NK-92 (cell line): Measurements from ENCODE around the gene F2R.
"Not testable (repeated sequence)": the region's sequence is repeated elsewhere in the genome, so short reads cannot be mapped to it uniquely, and the experiment has no call there.

Source experiments
- DNase-seq: peaks from one replicate; lab custom pipeline; 2025; ENCODE audit not compliant: unreplicated experiment; lab: John Stamatoyannopoulos, UW

The F2R gene

DNA sequence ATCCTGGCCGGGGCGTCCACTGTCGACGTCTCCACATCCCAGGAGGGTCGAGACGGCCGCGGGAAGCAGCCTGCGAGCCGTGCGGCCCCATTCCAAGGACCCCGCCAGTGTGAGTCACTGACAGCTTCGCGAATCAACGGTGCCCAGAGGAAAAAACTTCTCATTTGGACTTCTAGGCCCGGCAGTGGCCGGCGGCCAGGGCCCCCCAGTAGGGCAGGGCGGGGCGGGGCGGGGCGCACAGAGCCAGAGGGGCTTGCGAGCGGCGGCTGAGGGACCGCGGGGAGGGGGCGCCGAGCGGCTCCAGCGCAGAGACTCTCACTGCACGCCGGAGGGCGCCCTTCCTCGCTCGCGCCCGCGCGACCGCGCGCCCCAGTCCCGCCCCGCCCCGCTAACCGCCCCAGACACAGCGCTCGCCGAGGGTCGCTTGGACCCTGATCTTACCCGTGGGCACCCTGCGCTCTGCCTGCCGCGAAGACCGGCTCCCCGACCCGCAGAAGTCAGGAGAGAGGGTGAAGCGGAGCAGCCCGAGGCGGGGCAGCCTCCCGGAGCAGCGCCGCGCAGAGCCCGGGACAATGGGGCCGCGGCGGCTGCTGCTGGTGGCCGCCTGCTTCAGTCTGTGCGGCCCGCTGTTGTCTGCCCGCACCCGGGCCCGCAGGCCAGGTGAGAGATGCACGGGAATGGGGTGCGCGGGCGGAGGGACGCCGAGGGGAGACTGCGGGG, at the start of gene F2R:
F2R (plus strand) TSS at position 391 of the 720 bp plus-strand sequence; CDS start at position 573, 182 bp downstream.
- no peak for DNase-seq

DNA sequence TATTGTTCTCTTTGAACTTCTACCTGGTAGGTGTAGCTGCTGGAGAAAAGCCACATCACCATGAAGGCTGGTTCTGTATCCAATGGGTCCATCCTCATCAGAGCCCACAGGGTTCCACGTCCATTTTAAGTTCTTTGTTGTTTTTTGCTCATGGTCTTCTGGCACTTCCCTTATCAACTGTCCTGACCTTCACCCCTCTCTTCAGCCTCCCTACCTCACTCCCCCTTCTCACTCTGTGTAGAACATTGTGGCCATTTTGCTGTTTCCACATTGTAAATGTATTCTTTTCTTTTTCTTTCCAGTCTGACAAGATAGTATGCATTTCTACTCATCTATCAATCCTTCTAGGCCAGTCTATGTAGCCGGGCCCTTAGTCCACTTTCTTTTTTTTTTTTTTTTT, 48.4 kb upstream of the F2R start:
- DNase-seq = no peak

DNA sequence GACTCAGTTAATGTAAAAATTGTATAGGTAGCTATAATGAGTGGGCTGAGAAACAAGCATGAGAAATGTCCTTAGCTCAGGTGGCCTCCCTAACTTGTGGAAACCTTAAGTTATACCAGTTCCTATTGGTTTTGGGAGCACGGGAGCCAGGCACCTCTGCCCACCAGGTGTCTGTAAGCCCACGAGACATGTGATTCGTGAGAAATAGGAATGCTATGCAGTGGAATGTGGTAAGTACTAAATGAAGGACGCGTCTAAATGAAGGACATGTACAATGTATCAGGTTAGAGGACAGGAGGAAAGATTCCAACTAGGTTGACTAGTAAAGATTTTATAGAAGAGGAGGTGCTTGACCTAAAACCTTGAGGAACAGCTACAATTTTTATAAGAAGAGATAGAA, 46.7 kb upstream of the F2R start:
- no peak for DNase-seq

DNA sequence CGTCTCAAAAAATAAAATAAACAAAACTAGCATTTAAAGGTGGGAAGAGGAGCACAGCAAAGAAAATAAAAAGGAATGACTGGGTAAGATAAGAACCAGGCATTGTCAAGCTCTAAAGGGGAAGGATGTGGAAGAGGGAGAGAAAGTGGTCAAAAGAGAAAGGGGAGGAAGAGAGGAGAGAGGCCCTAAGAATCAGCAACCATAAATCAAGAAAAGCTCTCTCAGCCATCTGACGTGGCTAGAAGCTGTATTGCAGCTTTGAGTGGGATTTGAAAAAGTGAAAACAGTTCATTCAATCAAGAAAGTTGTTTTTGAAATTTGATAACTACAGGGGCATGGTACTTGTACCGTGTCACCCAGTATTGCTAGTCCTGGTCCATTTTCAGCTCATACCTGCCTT, 45.4 kb upstream of the F2R start:
- no peak for DNase-seq

DNA sequence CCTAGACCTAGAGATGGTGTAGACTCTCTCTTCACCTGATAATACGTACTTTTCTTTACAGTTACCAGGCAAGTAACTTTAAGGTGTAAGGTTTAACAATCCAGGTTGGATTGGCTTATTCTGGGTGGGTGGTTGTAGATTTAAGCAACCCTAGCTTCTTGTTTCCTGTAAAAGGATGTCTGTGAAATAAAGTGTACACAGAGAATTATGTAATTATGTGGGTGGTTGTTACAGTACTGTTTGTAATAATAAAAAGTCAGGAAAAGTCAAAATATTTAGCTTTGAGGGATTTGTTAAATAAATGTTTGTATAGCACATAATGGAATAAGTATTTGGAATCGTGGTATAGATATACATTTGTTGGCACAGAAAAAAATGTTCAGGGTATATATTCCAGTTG, 43.7 kb upstream of the F2R start:
- DNase-seq = no peak

DNA sequence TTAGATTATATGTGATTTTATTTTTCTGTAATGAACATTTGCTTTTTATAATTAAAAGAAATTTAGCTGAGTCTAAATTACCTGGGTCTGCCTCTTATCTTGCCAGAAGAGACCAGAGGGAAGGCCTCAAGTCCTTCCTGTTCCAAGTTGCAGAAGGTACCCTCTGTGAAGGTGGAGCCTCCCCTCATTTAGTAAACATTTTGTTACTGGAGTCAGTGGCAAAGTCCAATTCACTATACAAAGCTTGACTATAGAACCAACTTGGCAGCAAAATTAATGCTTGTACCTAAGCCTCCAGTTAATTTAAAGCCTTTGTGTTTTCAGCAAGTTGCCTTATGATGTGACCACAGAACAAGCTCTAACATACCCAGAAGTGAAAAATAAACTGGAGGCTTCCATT, 42.8 kb upstream of the F2R start:
- no peak for DNase-seq

DNA sequence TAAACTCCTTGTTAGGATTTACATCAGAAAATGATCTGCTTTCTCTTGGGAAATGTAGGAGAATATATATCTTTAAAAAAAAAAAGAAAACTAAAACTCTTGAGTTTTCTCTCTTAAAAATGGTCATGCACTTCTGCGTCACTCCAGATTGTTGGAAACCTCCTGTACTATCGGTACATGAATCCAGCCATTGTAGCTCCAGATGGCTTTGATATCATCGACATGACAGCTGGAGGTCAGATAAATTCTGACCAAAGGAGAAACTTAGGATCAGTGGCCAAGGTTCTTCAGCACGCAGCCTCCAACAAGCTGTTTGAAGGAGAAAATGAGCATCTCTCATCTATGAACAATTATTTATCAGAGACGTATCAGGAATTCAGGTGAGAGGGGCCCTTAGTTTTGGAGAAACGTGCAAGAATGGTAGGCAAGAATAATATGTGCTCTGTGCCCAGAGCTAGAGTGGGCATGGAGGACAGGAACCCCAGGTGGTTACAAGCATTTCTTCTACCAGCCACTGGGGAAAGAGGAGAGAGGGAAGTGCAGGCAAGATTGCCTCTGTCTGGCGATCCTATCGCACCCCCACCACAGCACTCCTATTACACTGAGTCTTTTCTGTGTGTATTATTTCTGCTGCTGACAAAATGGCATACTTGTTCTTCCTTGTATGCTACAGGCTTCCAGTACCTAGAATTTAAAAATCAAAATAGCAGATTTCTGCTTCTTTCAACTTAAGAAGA, 41.4 kb upstream of the F2R start:
- DNase-seq = no peak

DNA sequence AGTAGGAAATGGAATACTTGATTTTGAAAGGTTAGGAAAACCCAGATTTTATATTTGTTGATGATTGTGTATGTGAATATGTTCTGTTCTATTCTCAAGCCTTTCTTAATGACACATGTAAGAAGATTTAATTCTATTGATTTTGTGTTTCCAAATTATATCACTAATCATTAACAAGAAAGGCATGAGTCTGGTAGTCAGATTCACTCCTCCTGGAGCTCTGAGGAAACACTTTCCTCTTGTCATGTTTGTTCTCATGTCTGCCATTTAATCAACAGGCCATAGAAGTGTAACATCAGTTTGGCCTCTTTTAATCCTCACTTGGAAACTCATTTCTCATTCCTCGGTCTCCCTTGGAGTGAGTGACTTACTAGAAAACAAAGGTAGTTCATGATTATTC, 40.6 kb upstream of the F2R start:
- DNase-seq = no peak

DNA sequence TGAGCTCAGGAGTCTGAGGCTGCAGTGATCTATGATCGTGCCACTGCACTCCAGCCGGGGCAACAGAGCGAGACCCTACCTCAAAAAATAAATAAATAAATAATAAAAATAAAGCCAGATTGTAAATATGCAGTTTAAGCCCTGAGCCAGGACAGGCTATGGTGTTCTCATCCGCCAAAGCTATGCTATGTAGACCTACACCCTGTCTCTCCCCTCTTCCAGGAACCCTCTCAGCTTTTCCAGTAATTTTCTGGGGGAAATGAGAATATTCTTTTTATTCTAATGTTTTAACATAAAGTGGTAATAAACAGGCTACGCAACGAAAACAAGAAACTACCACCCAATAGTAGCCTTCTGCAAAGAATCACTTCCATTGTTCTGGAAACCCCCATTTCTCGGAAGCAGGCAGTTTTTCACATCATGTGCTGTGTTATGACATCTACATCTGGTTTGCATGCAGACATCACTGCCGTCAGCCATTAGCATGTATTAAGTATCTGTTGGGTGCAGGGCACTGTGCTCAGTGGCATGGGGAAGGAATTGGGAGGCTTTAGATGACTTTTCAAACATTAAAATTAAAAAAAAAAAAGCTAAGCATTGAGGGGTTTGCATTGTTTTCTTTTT, 38.0 kb upstream of the F2R start:
- no peak for DNase-seq

DNA sequence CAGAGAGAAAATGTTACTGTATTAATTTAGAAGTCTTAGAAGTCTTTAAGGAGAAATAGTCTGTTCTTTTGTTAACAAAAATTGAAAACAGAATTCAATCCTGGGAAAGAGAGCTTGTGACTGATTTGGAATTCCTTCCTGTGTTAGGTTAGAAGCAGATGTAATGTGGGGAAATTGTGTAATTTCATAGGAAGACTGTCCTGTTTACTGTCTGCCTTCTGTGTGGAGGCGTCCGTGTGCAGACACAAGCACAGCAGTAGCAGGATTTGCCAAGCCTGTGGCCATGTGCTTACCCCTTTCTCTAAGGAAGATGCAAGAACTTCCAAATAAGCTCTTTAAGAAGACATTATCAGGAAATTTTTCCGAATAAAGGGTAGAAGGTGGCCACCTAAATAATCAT, 36.7 kb upstream of the F2R start:
- no peak for DNase-seq

DNA sequence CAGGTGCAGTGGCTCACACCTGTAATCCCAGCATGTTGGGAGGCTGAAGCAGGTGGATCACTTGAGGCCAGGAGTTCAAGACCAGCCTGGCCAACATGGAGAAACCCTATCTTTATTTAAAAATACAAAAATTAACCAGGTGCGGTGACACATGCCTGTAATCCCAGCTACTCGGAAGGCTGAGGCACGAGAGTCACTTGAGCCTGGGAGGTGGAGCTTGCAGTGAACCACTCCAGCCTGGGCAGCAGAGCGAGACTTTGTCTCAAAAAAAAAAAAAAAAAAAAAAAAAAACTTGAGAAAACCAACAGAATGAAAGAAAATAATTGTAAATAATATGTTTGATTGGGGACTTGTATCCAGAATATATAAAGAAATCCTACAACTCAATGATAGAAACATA, 35.1 kb upstream of the F2R start:
- DNase-seq = not testable (repeated sequence)

DNA sequence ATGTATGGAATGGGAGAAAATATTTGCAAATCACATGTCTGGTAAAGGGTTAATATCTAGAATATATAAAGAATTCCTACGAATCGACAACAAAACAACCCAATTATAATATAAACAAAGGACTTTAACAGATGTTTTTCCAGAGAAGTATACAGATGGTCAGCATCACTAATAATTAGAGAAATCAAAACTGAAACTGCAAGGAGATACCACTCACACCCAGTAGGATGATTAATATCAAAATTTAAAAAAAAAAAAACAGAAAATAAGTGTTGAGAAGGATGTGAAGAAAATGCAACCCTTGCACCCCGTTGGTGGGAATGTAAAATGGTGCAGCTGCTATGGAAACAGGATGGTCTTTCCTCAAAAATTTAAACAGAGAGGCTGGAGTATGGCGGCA, 34.6 kb upstream of the F2R start:
- no peak for DNase-seq

DNA sequence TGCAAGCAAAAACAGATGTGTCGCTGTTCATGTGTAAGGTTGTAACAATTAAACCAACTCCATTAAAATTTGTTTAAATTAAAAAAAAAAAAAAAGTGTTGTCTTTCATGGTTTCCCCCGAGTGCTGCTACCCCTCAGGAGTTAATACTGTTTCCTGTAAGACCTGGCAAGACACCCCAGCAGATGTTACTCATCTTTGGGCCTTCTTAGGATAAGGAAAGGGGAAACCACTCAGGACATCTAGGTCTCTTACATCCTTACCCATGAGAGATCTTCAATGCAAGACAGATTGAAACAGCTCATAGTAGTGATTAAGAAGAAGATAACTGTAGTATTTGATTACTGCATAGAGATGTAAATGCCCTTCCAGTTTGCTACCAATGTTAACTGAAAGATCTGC, 33.5 kb upstream of the F2R start:
- no peak for DNase-seq

DNA sequence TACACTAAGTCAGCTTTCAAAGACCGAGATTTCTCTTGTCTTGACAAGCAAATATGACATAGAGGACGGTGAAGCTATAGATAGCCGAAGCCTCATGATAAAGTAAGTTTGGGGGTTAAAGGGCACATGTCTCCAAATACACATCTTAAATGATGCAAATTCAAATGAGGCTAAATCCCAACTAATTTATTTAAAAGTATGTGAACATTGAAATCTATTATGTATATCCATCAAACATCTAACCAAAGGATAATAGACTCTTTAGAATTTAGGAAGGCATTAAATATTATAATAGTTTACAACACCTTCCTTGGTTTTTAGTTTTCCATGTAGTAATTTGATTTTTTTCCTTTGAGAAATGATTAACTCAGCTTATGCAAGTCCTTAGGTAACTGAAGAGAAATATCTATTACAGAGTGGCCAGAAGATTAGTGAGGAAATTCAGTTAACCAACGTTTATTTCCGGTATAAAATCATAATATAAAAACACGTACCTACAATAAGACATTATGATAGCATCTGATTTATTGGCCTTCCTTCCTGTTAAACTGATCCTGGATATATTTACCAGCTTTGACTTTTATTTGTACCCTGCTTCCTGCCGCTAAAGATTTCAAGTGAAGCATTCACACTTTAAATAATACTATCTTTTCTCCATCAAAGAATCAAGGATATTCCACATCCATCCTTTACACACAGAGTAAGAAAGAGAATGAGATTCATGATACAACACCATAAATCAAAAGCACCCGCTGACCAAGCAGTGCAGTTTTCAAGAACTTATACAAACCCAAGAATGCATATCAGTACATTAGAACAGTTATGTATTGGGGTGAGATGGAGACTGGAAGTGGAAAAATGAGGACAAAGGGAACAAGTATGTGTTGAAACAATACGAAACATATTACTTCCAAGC, 31.9 kb upstream of the F2R start:
- no peak for DNase-seq

DNA sequence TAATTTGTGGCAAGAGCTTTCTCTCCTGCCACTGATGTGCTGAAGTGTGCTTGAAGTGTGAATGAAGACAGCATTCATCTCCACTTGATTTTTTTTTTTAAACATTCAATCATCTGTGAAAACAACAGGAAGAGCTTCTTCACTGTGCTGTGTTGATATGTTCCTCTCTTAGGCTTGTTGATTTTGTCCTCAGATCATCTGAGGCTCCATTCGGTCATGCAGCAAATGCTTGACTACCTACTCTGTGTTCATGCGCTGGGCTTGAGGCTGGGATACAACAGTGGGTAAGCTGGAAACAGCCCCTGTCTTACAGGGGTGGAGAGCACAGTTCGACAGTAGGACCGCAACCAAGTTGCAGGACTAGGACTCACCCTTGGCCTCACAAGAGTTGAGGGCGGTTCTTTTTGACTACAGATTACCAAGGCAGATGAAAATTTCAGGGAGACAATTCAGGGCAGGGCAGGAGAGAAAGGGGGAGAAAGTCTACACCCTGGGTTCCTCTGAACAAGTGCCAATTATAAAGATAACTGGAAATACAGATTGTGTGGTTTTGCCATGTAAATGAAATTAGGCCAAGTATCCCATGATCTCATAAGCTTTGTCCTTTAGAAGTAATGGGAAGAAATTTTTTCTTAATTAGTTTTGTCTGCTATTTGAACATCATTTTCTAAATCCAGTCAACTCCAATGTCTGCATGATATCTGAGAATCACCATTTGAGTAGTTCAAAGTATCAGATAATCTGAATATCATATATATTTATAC, 31.0 kb upstream of the F2R start:
- no peak for DNase-seq

DNA sequence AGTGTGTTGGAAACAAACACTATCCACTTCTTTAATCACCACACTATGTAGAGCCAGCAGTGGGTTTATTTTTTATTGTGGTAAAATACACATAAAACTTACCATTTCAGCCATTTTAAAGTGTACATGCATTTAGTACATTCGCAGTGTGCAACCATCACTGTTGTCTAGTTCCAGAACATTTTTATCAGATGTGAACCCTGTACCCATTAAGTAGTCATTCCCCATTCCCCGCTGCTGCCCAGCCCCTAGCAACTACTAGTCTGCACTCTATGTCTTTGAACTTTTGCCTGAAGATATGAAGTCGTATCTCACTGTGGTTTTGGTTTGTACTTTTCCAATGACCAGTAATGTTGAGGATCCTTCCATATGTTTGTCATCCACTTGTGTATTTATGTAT, 30.2 kb upstream of the F2R start:
- DNase-seq = no peak

DNA sequence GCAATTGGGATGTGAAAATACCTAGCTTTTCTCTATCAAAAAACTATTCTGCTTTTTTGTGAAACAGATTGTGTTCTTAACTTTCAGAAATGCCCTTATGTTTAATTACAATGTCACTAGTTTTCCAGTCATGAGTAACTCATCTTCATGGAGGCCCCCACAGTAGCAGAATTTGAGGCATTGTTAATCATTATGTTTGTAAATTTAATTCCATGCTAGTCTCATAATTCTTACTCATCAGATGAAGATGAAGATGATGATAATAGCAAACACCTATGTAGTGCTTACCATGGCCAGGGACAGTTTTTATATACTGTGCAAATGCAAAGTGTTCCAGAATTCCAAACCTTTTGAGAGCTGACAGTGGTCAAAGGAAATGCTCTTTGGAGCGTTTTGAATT, 27.7 kb upstream of the F2R start:
- DNase-seq = no peak

DNA sequence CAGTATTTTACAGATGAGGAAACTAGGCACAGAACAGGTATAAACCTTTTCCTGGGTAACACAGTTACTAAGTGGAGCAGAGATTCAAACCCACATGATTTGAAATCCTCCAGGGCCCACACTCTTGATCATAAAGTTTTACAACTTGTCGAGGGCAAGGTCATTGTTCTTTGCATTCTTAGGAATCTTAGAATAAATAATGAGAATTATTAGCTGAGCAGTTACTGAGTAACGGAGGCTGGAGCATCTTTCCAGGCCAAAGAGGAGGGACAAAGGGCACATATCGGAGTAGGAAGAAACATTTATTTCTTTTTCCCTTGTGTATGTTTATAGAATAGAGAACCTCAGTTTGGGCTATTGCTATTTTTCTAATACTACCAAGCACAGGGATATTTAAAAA, 27.1 kb upstream of the F2R start:
- DNase-seq = no peak

DNA sequence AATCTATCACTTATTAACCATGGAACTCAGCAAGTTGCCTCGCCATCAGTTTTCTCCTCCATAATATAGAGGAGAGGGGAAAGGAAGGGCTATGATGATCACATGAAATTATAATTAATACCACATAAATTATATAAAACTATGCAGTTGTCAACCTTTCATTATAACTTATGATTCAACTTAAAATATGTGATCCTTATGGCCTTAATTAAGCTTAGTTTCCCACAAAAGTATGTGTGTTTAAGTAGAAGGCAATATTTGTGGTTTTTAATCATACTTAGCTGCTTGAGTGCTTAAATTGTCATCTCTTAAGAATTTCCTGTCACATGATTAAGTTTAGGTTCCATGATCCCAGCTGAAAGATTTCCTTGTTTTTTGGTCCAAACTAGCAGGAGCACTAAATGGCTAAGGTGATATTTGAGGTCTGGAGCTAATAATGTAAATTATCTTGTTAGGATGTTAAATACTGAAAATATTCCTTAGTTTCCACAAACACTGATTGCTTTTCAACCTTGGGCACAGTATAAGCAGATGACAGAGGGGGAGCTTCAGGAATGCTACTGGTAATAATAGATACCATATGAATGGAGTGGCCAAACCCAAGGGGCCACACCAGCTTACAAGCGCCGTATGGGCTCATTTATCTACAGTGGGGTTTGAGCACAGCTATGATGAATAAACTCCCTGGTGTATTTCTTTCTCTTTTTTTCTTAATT, 26.4 kb upstream of the F2R start:
- no peak for DNase-seq
